ENCODE results near the gene PAK4. TPM values are rescaled to one million over a fixed set of nuclear protein-coding genes. Genes with fewer than 3 reads are reported as not detected.
A peak's percentile ranks its signal among the peaks of the same experiment; 100 is the strongest.

PAK4 gene
- total and polyA plus RNA-seq, 8 donors = 4.2 to 80.4 (median 24.4) TPM

- intact Hi-C loops (cut with DNase I; ENCODE audit: low total_unique reads) = no loop called here
- Histone ChIP-seq H3K9me3 (no peaks in the 10 kb centered on the region), H3K4me3 (no peak overlapping the region), H3K4me1 (peaks cover 48 to 90% (median 73%) of the 10 kb centered on the region in 4 donors), H3K36me3 (no peaks in the 10 kb centered on the region), H3K27me3 (no peaks in the 10 kb centered on the region), H3K27ac (peak overlapping the region in 3 of 5 donors; percentile 41 to 63 (median 42))
- no peak for TF ChIP-seq EP300 (IDR thresholded peaks at IDR 0.05)
- no peak for TF ChIP-seq POLR2AphosphoS5 (IDR thresholded peaks at IDR 0.05)
- no peak for TF ChIP-seq POLR2A (IDR thresholded peaks at IDR 0.05)
- no peak for TF ChIP-seq CTCF (IDR thresholded peaks at IDR 0.05)
- WGBS, 5 donors = 70 to 73% (median 73%) methylated on average over 15 to 21 of the region's 21 CpGs
- DNase-seq = no peak
Observed at GRCh38 chr19:39160889-39161672, 35.5 kb downstream of the PAK4 start.

GRCh38 chr19:39162441-39163043, 37.0 kb downstream of the PAK4 start:
- 79 to 84% (median 81%) methylated on average over 15 of the region's 15 CpGs for WGBS, 5 donors
- no peak overlapping the region for H3K4me3 ChIP-seq
- H3K27ac ChIP-seq = no peak overlapping the region
- no peaks in the 10 kb centered on the region for H3K27me3 ChIP-seq
- no peaks in the 10 kb centered on the region for H3K36me3 ChIP-seq
- intact Hi-C loops (cut with DNase I; ENCODE audit: low total_unique reads) = no loop called here
- H3K9me3 ChIP-seq = no peaks in the 10 kb centered on the region
- DNase-seq = no peak
- H3K4me1 ChIP-seq = peaks cover 48 to 90% (median 73%) of the 10 kb centered on the region in 4 donors
- TF ChIP-seq CTCF (IDR thresholded peaks at IDR 0.05) (no peak), EP300 (IDR thresholded peaks at IDR 0.05) (no peak), POLR2AphosphoS5 (IDR thresholded peaks at IDR 0.05) (no peak), POLR2A (IDR thresholded peaks at IDR 0.05) (no peak)

- TF ChIP-seq EP300 (IDR thresholded peaks at IDR 0.05) (no peak), POLR2AphosphoS5 (IDR thresholded peaks at IDR 0.05) (no peak), CTCF (IDR thresholded peaks at IDR 0.05) (no peak), POLR2A (IDR thresholded peaks at IDR 0.05) (no peak)
- intact Hi-C loops (cut with DNase I; ENCODE audit: low total_unique reads) = no loop called here
- Histone ChIP-seq H3K4me1 (peaks cover 42 to 84% (median 68%) of the 10 kb centered on the region in 4 donors), H3K4me3 (no peak overlapping the region), H3K27ac (no peak overlapping the region), H3K9me3 (no peaks in the 10 kb centered on the region), H3K27me3 (no peaks in the 10 kb centered on the region), H3K36me3 (peaks cover 0 to 5% (median 0%) of the 10 kb centered on the region in 4 donors)
- 54 to 65% (median 65%) methylated on average over 8 to 9 of the region's 9 CpGs for WGBS, 5 donors
- DNase-seq = no peak
Observed at GRCh38 chr19:39163621-39164020, 38.0 kb downstream of the PAK4 start.

GRCh38 chr19:39164289-39164688, 38.7 kb downstream of the PAK4 start:
- Histone ChIP-seq H3K36me3 (peaks cover under 1 to 10% (median 2%) of the 10 kb centered on the region in 4 donors), H3K9me3 (no peaks in the 10 kb centered on the region), H3K4me3 (no peak overlapping the region), H3K27me3 (no peaks in the 10 kb centered on the region), H3K27ac (no peak overlapping the region), H3K4me1 (peaks cover 42 to 77% (median 64%) of the 10 kb centered on the region in 4 donors)
- DNase-seq = no peak
- 90 to 96% (median 92%) methylated on average over 6 of the region's 6 CpGs for WGBS, 5 donors
- intact Hi-C loops (cut with DNase I; ENCODE audit: low total_unique reads) = no loop called here
- no peak for TF ChIP-seq EP300 (IDR thresholded peaks at IDR 0.05)
- TF ChIP-seq POLR2A (IDR thresholded peaks at IDR 0.05) = no peak
- TF ChIP-seq POLR2AphosphoS5 (IDR thresholded peaks at IDR 0.05) = no peak
